Stimulated activated CD4-positive, alpha-beta T cell treated with anti-CD3 and anti-CD28 coated beads, Interleukin-2, amount 100 ng/mL, for 48 hours (primary cell): ENCODE measurements around the gene SLC15A3.

Source experiments
- DNase-seq, 2 donors: peaks; one replicate each; pipeline ENCODE4 v3.0.0-alpha.2; 2020

Gene SLC15A3

DNA sequence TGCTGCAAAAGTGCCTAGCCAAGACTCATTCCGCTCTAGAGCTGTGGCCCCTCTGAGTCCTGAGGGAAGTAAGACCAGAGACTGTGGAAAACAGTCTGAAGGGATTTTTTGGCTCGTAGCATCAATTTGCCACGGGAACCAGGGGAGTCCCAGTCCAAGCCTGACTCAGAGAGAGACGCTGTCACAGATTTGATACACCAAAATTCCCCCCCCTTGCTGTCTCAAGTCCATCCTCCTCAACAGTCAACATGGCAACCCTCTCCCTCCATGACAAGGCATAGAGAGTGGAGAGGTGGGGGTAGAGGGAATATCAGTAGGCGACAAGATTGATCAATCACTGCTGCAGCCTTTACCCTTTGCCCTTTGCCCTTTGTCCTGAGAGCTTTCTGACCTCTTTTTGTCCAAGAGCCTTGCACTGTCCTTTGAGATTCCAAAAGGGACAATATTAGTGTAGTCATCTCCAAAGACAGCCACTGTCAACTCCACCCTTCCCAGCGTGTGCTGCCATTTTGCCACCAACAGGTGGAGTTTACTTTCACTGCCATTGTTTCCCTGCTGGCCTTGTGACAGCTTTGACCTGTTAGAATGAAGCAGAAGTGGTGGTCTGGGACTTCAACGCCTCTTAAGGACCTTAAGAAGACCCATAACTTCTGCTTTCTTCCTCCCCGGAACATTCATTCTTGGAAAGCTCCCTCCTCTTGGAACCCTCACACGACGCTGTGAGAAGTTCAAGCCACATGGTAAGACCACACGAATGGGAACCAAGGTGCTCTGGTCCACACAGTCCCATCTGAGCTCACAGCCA lies 7.3 kb downstream of the SLC15A3 start:
- no peak for DNase-seq

DNA sequence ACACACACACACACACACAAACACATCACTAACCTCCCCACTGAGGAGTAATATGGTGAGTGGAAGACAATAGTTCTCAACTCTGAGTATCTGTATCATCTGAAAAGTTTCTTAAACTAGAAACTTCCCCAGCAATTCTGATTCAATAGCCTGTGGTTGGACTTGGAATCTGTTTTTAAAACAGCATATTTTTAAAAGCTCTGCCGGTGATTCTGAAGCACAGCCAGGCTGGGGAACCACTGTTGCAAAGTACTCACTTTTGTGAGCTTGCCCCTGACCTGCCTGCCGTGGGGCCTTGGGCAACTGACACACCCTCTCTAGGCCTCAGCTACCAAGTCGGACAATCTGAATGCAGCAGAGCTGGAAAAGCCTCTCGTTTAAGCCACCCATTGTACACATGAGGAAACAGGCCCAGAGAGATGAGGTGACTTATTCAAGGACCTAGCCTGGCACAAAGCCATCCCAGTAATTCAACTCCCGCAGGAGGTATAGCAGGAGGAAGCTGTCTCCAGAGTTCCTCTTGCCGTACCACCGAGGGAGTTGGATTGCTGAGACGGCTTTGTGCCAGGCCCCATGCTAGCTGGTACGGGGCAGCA lies 8.9 kb downstream of the SLC15A3 start:
- no peak for DNase-seq

DNA sequence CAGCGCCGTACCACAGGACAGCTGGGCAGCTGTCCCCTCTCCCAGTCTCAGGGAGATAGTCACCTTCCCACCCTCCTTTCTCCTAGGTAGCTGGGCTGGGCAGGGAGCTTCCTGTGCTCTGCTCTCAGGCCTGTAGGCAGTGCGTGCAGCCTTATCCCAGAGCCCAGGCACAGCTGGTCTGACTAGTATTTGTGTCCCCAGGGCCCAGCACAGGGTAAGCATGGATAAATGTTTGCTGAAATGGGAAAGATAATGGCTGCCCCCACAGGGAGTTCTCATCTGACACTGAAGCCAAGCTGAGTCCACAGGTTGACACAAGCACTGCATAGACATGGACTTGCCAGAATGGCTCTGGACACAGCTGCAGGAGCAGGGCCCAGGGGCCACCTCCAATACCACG lies 9.8 kb downstream of the SLC15A3 start:
- DNase-seq, result no peak

DNA sequence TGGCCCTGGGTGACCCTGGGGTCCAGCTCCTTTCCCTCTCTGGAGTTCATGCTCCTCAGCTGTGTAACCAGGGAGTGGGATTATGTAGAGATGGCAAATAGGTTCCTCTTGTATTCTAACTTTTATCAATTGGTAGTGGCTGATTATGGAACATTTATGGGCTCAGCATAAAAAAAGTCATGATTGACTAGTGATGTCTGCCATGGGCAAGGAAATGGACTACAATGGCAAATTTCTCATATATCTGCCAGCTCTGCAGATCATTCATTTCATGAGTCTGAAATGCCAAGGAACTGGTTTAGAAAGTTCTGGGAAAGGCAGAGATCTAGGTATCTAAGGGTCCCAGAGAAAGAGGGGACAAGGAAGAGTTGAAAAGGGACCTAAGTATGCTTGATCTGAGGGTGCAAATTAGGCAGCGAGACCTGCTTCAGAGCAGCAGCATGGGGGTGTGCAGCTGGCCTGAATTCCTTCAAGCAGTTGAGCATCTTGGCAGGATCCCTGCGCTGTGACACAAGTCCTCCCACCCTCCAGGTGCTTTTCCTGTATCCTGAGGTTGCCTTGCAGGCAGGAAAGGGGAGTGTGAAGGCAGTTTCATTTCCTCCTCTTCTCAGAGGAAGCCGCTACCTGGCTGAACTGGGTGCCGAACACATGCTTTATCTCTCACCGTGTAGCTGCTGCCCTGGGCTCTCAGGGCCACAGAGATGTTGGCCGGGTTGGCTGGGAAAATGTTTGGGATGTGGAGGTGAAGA lies 10.4 kb downstream of the SLC15A3 start:
- DNase-seq, result no peak

DNA sequence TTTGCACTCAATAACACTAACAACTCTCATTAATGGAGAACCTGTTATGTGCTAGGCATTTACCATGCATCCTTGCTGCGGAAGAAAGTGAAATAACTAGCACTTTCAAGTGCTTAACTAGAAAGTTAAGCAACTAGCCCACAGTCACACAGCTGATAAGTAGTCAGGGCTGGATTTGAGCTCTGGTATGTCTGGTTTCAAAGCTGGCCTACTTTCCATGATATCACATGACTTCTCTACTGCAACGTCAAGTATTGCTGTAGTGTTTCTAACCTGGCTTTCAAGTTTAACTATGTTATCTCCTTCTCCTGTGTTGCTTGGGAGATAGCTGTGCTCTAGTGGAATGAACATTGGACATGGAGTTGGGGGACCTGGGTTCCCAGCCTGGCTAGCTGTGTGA lies 12.1 kb downstream of the SLC15A3 start:
- no peak for DNase-seq

DNA sequence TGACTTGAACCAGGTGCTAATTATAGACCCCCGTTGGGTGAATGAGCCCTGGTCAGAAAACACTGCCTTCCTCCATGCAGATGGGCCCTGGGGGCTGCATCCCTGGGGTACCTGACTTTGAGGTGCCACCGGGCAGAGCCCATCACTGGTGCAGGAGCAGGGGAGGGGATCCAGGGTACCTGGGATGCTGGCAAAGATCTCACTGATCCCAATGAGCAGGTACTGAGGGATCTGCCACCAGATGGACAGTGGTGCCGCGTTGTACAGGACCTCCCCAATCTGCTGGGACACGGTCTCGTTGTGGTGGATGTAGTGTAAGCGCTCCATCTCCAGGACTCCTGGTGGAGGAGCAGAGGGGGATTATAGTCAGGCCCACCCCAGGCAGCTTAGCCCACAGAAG lies 12.7 kb downstream of the SLC15A3 start:
- no peak for DNase-seq

DNA sequence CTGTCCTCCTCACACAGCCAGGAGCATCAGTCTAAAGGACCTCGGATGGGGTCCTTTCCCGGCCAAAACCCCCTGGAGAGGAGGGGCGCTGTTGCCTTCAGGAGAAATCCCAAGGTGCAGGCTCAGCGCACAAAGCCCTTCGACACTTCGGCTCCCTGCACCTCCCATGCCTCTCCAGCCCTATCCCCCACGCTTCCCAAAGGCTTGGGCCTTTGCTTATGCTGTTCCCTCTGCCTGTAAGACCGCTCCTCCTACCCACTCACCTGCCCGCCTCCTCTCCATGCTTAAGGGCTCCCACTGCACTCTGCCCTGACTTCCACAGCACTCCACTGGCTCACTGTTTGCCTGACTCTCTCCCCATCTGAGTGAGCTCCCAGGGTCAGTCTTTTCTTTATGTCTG lies 13.5 kb downstream of the SLC15A3 start:
- no peak for DNase-seq

DNA sequence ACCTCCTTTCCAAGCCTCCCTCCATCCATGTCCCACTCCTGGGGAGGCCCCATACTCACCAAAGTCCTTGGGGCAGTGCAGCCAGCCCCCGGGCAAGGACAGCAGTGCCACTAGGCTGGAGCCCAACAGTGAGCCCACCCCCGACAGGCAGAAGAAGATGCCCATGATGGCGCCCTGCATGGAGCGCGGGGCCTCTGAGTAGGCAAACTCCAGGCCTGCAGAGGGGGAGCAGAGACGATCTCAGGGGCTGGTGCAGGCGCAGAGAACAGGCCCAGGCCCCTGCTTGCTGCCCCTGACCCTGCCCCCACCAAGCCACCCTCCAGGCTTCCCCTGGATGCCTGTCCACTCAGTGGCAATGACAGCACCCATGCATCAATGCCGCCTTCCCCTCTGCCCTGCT lies 14.2 kb downstream of the SLC15A3 start:
- DNase-seq, result no peak

DNA sequence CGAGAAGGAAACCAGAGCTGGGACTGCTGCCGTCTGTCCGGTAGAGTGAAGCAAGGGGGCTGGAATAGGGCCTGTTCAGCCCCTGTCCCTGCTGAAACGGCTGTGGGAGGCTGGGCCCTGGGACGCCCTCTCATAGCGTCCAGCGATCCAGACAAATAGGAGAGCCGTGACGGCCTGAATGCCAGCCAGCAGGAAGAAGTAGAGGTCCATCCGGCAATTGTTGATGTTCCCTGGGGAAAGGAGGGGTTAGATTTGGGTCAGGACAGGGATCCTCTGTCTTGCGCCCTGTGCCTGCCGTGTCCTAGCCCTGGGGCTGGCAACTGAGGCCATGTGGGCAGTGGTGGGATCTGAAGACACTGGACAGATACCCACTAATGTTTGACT lies 14.8 kb downstream of the SLC15A3 start:
- DNase-seq, result no peak

DNA sequence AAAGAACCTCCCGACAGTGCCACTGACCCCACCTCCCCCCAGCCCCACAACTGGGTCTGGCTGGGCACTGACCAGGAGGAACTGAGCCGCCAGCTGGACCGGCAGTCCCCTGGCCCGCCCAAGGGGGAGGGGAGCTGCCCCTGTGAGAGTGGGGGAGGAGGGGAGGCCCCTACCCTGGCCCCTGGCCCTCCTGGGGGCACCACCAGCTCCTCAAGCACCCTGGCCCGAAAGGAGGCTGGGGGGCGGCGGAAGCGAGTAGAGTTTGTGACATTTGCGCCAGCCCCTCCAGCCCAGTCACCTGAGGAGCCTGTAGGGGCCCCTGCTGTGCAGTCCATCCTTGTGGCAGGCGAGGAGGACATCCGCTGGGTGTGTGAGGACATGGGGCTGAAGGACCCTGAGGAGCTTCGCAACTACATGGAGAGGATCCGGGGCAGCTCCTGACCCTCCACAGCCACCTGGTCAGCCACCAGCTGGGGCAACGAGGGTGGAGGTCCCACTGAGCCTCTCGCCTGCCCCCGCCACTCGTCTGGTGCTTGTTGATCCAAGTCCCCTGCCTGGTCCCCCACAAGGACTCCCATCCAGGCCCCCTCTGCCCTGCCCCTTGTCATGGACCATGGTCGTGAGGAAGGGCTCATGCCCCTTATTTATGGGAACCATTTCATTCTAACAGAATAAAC lies 15.4 kb downstream of the SLC15A3 start:
- no peak for DNase-seq

DNA sequence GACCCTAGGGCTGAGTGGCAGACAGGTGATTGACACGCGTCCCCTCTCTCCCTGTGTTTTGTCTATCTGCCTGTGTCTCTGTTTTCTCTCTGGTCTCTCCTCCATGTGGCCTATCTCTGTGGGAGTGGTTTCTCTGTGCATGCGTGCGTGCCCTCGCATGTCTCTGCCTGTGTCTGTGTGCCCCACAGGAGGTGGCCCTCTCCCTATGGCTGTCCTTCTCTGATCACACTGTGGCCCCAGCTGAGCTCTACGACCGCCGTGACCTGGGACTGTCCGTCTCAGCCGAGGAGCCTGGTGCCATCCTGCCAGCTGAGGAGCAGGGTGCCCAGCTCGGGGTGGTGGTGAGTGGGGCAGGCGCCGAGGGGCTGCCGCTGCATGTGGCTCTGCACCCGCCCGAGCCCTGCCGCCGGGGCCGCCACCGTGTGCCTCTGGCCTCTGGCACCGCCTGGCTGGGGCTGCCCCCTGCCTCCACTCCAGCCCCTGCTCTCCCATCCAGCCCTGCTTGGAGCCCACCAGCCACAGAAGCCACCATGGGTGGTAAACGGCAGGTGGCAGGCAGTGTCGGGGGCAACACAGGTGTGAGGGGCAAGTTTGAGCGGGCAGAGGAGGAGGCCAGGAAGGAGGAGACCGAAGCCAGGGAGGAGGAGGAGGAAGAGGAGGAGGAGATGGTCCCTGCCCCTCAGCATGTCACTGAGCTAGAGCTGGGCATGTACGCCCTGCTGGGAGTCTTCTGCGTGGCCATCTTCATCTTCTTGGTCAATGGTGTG lies 16.1 kb downstream of the SLC15A3 start:
- DNase-seq, result no peak

DNA sequence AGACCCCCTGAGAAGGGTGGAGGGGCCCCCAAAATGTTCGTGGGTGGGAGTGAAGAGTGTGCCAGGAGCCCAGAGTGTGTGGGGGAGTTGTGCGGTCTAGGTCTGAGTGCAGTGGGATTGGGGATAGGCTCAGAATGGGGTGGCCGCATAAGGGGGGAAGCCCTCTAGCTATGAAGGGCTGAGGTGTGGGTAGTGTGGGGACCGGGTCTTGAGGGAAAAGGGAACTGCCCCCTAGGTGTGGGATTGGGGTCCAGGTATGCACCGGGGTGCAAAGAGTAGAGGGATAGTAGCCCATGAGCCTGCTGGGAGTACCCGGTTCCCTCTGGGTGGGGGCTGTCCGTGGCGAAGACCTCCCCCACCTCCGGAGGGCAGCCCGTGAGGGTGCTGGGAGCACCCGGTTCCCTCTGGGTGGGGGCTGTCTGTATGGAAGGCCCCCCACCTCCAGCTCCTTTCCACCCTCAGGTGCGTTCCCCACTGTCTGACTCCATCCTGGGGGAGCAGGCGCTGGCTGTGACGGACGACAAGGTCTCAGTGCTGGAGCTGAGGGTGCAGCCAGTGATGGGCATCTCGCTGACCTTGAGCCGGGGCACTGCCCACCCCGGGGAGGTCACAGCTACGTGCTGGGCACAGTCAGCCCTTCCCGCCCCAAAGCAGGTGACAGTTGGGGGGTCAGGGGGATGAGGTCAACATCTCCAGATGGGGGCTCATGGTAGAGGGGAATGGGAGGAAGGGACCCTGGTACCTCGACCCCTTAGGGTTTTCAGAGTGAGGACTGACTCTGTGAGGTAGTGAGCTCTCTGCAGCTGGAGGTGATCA lies 17.0 kb downstream of the SLC15A3 start:
- no peak for DNase-seq

DNA sequence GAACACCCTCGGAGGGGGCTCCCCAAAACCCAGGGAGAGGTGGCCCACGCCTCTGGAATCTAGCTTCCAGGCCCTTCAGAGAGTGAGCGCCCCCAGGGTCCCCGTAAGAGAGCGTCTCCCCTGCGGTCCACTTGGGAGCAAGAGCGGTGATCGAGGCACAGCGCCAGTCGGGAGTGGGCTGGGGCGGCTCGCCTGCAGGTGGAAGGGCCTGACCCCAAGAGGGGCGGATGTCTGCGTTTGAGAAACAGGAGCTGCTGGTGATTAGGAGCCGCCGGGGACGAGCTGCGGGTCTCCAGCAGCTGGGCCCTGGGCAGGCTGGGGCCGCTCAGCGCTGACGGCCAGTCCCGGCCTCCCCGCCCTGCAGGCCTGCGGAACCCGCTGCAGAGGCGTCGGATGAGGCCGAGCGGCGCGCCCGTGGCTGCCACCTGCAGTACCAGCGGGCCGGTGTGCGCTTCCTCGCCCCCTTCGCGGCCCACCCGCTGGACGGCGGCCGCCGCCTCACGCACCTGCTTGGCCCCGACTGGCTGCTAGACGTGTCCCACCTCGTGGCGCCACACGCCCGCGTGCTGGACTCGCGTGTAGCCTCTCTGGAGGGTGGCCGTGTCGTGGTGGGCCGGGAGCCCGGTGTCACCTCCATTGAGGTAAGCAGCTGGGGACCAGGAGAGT lies 17.7 kb downstream of the SLC15A3 start:
- DNase-seq, result no peak

DNA sequence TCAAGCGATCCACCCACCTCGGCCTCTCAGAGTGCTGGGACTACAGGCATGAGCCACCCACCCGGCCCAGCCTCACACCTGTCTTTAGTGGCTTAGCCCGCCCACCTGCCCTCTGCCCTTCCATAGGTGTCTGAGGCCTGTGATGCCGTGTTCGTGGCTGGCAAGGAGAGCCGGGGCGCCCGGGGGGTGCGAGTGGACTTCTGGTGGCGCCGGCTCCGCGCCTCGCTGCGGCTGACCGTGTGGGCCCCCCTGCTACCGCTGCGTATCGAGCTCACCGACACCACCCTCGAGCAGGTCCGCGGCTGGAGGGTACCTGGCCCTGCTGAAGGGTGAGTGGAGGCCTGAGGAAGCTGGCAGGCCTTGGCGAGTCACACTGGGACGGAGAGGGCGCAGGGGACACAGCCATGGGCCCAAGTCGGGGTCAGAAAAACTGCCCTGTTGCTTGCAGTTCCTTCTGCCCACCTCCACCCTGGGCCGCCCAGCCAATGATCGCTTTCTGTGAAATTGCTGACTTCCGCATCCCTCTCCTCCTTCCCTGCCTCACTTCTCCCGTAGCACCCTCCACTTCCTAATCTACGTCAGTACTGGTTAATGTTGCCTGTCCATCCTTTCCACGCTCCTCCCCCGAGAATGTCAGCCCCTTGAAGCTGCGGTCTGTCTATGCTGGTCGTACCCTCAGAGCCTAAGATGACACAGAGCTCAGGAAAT lies 18.4 kb downstream of the SLC15A3 start:
- no peak for DNase-seq

DNA sequence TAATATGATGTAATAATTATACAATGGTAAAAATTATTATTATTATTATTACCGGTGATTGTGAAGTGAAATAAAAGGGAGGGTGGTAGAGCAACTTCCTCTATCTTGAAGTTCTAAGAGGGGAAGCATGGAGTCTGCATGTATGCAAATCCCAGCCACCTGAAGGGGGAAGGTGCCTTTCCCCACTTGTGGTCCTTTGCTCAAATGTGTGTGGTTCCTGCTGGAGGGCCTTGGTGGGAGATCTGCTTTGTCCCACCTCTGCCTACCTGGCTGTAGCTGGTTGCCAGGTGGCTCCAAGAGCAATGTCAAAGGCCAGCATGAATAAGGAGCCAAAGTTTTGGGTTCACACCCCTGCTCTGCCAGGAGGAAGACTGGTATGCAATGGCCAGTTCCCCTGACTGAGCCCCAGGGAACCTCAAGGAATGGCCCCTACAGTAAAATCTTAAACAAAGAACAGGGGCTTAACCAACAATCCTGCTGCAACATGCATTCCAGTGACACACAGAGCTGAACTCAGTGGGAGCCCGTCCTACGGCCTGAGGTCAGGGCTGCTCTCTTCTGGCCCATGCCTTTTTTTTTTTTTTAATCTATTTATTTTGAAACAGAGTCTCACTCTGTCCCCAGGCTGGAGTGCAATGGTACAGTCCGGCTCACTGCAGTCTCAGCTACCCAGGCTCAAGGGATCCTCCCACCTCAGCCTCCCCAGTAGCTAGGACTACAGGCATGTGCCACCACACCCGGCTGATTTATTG lies 19.2 kb downstream of the SLC15A3 start:
- DNase-seq, result no peak

DNA sequence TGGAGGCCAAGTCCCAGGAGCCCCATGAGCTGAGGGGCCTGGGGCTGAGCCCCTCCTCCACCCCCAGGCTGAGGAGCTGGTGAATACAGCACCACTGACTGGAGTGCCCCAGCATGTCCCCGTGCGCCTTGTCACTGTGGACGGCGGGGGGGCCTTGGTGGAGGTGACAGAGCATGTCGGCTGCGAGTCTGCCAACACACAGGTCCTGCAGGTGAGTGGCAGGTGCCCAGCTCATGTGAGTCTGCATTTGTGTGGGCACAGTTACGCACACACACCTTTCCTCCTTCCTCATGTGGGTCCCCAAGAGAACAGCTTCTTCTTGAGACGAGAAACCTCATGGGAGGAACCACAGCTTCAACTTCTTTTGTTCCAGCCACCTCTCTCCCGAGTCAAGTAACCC lies 20.1 kb downstream of the SLC15A3 start:
- no peak for DNase-seq

DNA sequence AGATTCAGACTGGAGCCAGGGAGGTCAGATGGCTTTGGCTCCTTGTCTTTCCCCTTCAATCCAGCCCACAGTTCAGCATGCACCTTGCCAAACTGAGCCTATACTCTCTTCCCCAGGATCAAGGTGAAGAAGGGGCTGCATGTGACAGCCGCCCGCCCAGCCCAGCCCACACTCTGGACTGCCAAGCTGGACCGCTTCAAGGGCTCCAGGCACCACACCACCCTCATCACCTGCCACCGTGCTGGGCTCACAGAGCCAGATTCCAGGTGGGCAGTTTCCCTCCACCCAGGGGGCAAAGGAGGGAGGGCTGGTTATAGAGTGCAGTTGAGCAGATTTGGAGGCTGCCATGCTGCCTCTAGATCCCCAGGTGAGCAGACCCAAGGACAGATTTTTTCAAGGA lies 21.6 kb downstream of the SLC15A3 start:
- DNase-seq, result no peak

DNA sequence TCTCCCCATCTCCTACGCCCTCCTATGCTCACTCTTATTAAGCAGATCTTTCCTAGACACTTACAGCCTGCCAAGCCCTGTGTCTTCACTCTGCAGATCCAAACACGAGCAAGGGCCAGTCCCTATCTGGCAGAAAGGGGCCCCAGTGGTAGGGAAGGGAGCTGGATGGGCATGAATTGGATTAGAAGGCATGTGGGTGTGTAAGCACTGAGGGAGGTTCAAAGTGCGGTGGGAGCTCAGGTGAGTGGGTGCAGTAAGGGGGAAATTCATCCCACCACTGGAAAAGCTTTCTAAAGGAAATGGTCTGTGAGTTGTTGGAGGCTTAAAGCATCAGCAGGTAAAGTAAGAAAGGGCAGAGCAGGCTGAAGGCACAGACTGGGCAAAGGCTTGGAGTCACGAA lies 22.2 kb downstream of the SLC15A3 start:
- no peak for DNase-seq

DNA sequence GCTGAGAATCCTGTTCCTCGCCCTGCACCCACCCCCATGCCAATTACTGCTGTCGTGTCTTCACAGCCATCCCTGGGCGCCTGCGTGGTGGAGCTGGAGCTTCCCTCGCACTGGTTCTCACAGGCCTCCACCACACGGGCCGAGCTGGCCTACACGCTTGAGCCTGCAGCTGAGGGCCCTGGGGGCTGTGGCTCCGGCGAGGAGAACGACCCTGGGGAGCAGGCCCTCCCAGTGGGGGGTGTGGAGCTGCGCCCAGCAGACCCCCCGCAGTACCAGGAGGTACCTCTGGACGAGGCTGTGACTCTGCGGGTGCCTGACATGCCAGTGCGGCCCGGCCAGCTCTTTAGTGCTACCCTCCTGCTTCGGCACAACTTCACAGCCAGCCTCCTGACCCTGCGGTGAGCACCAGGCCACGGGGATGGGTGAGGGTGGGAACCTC lies 23.4 kb downstream of the SLC15A3 start:
- DNase-seq, result no peak

DNA sequence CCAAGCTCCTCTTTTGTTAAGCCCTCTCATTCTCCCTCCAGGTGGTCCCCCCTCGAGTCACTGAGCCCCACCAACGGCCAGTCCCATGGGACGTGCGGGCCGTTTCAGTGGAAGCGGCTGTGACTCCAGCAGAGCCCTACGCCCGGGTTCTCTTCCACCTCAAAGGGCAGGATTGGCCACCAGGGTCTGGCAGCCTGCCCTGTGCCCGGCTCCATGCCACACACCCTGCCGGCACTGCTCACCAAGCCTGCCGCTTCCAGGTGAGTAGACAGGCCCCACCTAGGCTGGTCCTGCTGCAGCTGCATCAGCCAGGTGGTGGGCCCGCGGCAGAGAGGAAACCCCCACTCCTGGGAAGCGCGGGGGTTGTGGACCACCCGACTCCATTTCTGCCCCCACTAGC lies 24.4 kb downstream of the SLC15A3 start:
- no peak for DNase-seq
